Measurements from ENCODE around the gene OPCML. TPM values are rescaled to one million over a fixed set of nuclear protein-coding genes. Genes with fewer than 3 reads are reported as not detected.

OPCML gene
- total RNA-seq, 1 experiment from 2014 or later: not detected

DNA sequence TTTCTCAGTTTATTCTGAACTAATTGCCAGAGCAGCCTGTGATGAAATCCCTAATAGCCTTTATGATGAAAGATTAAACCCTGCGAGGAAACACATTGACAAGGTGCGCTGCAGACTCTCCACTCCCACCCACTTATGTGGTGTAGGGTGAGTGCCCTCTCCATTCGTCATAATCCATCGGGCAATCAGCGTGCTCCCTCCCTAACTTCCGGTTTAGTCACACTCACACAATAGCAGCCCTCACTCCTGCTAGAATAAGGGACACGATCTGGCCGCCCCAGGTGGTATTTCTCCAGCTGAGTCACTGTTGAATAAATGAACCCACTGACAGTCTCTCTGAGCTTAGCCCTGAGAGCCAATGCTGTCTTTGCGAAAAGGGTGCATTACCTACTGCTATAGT lies 188.3 kb downstream of the OPCML start:
- DNase-seq: no peak
- H3K27ac Mint-ChIP-seq (ENCODE audit: unreplicated experiment): no peak overlapping the region
- no TSS peak for BruUV-seq (replicated peaks)
- Histone ChIP-seq H3K36me3 (ENCODE audit: control insufficient read depth, insufficient read depth, low read length) (no peaks in the 10 kb centered on the region), H3K27me3 (replicated peaks; ENCODE audit: control insufficient read depth, insufficient read depth, low read length) (no peaks in the 10 kb centered on the region), H3K9me3 (no peaks in the 10 kb centered on the region), H3K4me1 (no peaks in the 10 kb centered on the region), H3K4me3 (ENCODE audit: low read depth, low read length) (no peak overlapping the region)
- no peak for TF ChIP-seq CTCF (IDR thresholded peaks at IDR 0.05; ENCODE audit: insufficient read depth in 1 of 2, low read depth in 1 of 2, low read length in 1 of 2, severe bottlenecking in 1 of 2, unreplicated experiment in 1 of 2)
- peaks cover 9% of the 10 kb centered on the region for H3K9me3 Mint-ChIP-seq (ENCODE audit: unreplicated experiment)
- H3K36me3 Mint-ChIP-seq (ENCODE audit: insufficient read depth, unreplicated experiment): no peaks in the 10 kb centered on the region
- no peak overlapping the region for H3K4me3 Mint-ChIP-seq (ENCODE audit: unreplicated experiment)
- ChIA-PET CTCF (no interaction called here), POLR2A (no interaction called here)
- no peaks in the 10 kb centered on the region for H3K4me1 Mint-ChIP-seq (ENCODE audit: low read depth, unreplicated experiment)
- intact Hi-C loops (cut with micrococcal nuclease; ENCODE audit: unreplicated experiment): no loop called here
- H3K27me3 Mint-ChIP-seq (ENCODE audit: insufficient read depth, unreplicated experiment): peaks cover 3% of the 10 kb centered on the region

- no TSS peak for BruUV-seq (replicated peaks)
- Mint-ChIP-seq H3K27me3 (ENCODE audit: insufficient read depth, unreplicated experiment) (no peaks in the 10 kb centered on the region), H3K36me3 (ENCODE audit: insufficient read depth, unreplicated experiment) (no peaks in the 10 kb centered on the region), H3K27ac (ENCODE audit: unreplicated experiment) (no peak overlapping the region), H3K4me3 (ENCODE audit: unreplicated experiment) (no peak overlapping the region), H3K4me1 (ENCODE audit: low read depth, unreplicated experiment) (no peaks in the 10 kb centered on the region), H3K9me3 (ENCODE audit: unreplicated experiment) (peaks cover 2% of the 10 kb centered on the region)
- no peaks in the 10 kb centered on the region for H3K9me3 ChIP-seq
- no peaks in the 10 kb centered on the region for H3K4me1 ChIP-seq
- TF ChIP-seq CTCF (IDR thresholded peaks at IDR 0.05; ENCODE audit: insufficient read depth in 1 of 2, low read depth in 1 of 2, low read length in 1 of 2, severe bottlenecking in 1 of 2, unreplicated experiment in 1 of 2): no peak
- ChIA-PET POLR2A (no interaction called here), CTCF (no interaction called here)
- no peak for DNase-seq
- H3K4me3 ChIP-seq (ENCODE audit: low read depth, low read length): no peak overlapping the region
- H3K36me3 ChIP-seq (ENCODE audit: control insufficient read depth, insufficient read depth, low read length): no peaks in the 10 kb centered on the region
- intact Hi-C loops (cut with micrococcal nuclease; ENCODE audit: unreplicated experiment): no loop called here
- no peaks in the 10 kb centered on the region for H3K27me3 ChIP-seq (replicated peaks; ENCODE audit: control insufficient read depth, insufficient read depth, low read length)
Measured at GRCh38 chr11:133339495-133340140, 192.7 kb downstream of the OPCML start.

GRCh38 chr11:133338588-133338987 lies 193.7 kb downstream of the OPCML start:
- intact Hi-C loops (cut with micrococcal nuclease; ENCODE audit: unreplicated experiment): no loop called here
- no TSS peak for BruUV-seq (replicated peaks)
- POLR2A ChIA-PET: no interaction called here
- Histone ChIP-seq H3K27me3 (replicated peaks; ENCODE audit: control insufficient read depth, insufficient read depth, low read length) (no peaks in the 10 kb centered on the region), H3K4me3 (ENCODE audit: low read depth, low read length) (no peak overlapping the region), H3K9me3 (no peaks in the 10 kb centered on the region), H3K4me1 (no peaks in the 10 kb centered on the region), H3K36me3 (ENCODE audit: control insufficient read depth, insufficient read depth, low read length) (no peaks in the 10 kb centered on the region)
- no peak for DNase-seq
- Mint-ChIP-seq H3K36me3 (ENCODE audit: insufficient read depth, unreplicated experiment) (no peaks in the 10 kb centered on the region), H3K9me3 (ENCODE audit: unreplicated experiment) (peaks cover 11% of the 10 kb centered on the region), H3K27me3 (ENCODE audit: insufficient read depth, unreplicated experiment) (no peaks in the 10 kb centered on the region), H3K4me1 (ENCODE audit: low read depth, unreplicated experiment) (no peaks in the 10 kb centered on the region), H3K4me3 (ENCODE audit: unreplicated experiment) (no peak overlapping the region), H3K27ac (ENCODE audit: unreplicated experiment) (no peak overlapping the region)
- TF ChIP-seq CTCF (IDR thresholded peaks at IDR 0.05; ENCODE audit: insufficient read depth in 1 of 2, low read depth in 1 of 2, low read length in 1 of 2, severe bottlenecking in 1 of 2, unreplicated experiment in 1 of 2): no peak
- CTCF ChIA-PET: no interaction called here
